Ramos (cell line): ENCODE data around the gene SMCO3.

Experiments used
- in situ Hi-C: fragments of 300-500 bp; cut with MboI; formaldehyde crosslinking; loops from one replicate; pipeline ENCODE4 v1.14.3; 2022; ENCODE audit warnings: low sequenced_read_pairs; ENCODE audit not compliant: unreplicated experiment

SMCO3 gene

DNA sequence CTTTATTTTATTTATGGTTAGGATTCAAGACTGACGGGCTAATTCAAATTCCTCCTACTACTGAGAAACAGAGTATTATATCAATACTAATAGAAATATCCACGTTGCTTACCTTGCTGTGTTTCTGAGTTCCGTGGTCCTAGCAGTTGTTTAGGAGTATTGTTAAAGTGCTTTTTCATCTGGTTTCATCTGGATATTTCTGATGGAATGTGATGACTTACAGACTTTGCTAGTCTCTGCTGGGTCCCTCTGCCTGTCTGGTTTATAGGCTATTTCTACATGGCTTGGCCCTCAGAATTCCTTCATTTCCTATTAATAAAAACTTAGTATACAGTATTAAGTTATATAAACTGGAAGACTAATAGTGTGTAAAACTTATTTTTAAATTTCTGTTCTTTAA, at the start of gene SMCO3:
Gene SMCO3, minus strand, starts transcription at position 169 of the 400 bp plus-strand sequence. CDS start 7,502 bp downstream, outside the sequence.
- in situ Hi-C loops: no loop called here

DNA sequence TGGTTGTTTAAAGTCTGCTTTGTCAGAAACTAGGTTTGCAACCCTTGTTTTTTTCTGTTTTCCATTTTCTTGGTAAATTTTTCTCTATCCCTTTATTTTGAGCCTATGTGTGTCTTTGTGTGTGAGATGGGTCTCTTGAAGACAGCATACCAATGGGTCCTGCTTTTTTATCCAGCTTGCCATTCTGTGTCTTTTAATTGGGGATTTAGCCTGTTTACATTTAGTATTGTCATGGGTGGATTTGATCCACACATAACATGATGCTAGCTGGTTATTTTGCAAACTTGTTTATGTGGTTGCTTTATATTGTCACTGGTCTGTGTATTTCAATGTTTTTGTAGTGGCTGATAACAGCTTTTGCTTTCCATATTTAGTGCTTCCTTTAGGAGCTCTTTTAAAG, 46.5 kb upstream of the SMCO3 start:
- in situ Hi-C loops: no loop called here

DNA sequence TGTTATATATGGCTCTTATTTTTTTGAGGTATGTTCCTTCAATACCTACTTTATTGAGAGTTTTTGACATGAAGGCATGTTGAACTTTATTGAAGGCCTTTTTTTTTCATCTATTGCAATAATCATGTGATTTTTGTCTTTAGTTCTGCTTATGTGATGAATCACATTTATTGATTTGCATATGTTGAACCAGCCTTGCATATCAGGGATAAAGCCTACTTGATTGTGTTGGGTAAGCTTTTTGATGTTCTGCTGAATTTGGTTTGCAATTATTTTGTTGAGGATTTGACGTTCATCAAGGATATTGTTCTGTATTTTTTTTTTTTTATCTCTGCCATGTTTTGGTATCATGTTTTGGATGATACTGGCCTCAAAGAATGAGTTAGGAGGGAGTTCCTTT, 44.5 kb upstream of the SMCO3 start:
- in situ Hi-C loops: no loop called here

DNA sequence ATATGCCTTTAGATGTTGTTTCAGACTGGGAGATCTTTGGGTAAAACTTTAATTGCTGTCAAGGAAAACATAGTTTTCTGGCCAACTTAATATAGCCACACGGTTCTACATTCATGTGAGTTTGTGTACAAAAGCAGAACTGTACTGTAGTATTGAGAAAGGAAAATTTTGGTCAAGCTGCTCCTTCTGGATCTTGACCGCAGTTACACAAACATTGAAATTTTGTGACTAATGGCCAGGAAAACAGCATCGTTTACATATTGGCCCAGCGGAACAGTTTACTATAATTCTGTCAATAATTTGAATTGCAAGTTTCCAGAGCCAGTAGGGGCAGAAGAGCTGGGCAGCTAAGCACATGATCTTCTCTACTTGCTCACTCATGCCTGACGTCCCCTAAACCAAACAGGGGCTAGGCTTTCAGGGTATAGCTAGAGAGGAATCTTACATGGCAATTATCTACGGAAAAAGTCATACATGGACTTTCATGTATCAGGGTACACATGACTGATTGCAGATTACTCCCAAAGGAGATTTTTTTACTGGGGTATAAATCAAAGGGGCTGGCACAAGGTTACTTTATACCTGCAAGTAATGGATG, 40.7 kb upstream of the SMCO3 start:
- in situ Hi-C loops: no loop called here

DNA sequence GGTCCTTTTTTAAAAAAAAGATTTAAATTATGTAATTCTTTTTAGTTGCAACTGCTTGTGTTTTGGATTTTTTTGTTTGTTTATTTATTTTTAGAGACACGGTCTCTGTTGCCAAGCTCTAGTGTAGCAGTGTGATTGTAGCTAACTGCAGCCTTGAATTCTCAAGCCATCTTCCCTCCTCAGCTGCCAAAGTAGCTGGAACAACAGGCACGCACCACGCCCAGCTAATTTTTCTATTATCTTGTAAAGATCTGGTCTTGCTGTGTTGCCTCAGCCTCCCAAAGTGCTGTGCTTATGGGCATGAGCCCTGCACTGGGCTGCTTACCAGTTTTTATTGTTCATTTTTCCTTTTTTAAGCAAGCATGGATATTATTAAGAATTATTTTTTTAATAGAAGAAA, 40.0 kb upstream of the SMCO3 start:
- in situ Hi-C loops: no loop called here

DNA sequence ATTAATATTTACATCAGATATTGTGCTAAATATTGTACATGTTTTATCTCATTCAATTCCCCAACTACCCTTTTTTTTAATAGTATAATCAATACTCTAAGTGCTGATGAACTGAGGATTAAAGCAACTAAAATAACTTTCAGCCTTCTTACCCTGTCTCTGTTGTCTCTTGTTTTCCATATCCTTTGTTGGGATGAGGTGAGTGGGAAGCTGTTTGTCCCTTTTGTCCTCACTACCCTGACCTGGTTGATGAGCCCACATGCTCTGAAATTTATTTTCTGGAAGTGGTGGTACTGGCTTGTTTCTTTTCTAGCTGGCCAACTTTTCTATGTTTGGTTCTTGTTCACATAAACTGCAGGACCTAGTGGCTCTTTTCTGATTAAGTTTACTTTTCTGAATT, 38.9 kb upstream of the SMCO3 start:
- in situ Hi-C loops: no loop called here

DNA sequence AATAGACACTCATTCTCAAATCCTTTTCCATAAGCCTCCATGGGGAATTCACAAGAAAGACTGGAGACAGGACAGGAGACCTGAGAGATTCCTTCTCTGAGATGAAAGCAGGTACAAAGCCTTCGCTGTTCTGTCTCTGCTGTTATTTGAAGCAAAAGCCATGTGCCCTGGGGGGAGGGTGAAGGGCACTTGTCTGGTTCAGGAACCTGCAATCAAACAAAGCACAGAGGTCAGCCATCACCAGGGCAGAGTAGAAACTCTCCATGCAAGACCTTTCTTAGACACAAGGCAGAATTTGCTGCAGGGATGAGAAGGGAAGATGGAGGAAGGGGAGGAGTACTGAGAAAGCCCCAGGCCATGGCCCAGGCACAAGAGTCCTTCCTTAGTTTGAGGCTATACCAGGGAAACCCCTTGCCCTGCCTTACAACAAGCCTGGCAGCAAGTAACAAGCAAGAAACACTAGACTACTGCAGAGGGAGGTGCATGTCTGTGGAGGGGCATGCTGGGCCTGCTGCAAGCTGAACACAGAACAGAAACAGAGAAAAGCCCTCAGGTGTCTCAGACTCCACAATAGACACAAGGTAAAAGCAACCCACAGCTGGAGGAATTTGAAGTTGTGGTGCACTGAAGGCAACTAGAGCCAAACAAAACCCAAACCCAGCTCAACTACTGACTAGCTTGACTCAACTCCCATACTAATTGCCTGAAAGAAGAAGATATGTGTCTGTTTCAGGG, 37.1 kb upstream of the SMCO3 start:
- in situ Hi-C loops: no loop called here

DNA sequence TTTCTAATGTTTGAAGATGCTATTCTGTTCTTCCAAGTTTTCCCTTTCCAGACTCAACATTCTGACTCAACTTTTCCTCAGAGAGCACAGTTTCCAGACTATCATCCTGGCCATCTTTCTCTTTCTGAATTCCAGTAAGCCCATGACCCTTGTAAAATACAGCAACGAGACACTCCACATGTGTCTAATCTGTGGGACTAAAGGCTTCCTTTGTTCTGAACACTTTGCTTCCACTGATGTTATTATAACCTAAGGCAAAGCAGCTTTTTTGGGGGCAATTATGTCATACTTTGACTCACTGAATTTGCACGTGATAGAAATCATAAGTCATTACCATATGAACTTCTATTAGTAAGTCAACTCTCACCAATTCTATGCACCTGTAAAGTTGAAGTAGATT, 35.7 kb upstream of the SMCO3 start:
- in situ Hi-C loops: loop anchor here (5.0 to 25.0 kb wide), 2 partner anchors 148 to 413 kb away; no protein-coding TSS in a partner anchor

DNA sequence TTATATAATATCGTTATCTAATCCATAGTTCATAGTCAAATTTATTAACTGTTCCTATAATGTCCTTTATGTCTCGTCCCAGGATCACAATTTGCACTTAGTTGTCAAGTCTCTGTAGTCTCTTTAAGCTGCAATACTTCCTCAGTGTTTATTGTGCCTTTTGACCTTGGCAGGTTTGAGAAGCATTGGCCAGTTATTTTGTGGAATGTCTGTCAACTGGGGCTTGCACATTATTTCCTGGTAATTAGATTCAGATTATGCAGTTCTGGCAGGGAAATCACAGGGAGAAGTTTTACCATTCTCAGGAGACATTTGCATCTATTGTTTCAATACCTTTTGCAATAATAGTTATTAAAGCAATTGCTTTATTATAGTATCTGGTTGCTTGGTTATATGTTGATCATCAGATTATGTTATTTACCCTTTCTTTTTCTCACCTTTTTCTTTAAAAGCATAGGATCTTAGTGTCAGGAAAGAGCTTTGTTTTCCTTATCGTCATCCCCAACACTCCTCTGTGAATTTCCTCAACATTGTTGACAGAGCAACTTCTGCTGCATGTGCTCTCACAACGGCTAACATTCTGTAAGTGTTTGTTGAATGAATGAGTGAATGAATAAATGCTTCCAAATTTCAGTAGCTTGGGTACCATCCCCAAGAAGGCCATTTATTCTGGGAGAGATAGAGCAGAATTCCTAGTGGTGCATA, 33.0 kb upstream of the SMCO3 start:
- in situ Hi-C loops: loop anchor here (5.0 to 25.0 kb wide), 2 partner anchors 150 to 415 kb away; no protein-coding TSS in a partner anchor

DNA sequence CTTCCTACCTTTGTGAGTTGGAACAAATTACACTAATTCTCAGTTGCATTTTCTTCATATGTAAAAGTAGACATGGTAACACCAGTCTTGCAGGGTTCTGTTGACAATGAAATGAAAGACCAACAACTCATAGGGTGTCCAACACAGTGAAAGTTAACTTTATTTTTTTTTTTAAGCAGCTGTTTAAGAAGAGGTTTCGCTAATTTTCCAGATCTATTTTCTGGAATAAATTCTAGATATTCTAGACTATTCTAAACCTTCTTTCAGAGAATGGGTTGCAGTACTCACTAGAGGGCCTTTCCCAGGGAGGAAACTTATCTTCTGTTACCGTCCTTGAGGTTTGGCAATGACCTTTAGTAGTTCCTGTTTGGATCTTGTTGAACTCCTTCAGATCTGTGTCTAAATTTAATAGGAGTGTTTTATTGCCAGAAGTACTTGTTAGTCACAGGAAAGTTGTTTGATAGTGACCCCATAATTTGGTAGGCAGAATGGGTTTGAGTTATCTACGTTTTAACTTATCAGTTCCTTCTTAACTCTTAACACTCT, 32.1 kb upstream of the SMCO3 start:
- in situ Hi-C loops: loop anchor here (5.0 to 25.0 kb wide), 2 partner anchors 151 to 416 kb away; no protein-coding TSS in a partner anchor

DNA sequence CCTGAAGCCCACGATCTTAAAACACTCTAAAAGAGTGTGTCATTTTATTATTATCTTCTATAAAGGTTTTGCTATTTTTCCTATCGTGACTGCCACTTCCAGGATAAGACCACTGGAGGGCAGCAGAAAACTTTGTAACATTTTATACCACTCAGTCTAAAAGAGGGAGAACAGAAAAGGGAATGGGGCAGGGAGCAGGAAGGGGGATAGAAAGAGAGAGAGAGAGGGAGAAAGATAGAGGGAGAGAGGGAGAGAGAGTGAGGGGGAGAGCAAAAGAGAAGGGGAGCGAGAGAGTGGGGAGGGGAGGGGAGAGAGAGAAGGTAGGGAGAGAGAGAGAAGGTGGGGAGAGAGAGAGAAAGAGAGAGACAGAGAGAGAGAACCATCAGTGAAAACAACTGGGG, 31.4 kb upstream of the SMCO3 start:
- in situ Hi-C loops: loop anchor here (5.0 to 25.0 kb wide), 2 partner anchors 152 to 417 kb away; no protein-coding TSS in a partner anchor

DNA sequence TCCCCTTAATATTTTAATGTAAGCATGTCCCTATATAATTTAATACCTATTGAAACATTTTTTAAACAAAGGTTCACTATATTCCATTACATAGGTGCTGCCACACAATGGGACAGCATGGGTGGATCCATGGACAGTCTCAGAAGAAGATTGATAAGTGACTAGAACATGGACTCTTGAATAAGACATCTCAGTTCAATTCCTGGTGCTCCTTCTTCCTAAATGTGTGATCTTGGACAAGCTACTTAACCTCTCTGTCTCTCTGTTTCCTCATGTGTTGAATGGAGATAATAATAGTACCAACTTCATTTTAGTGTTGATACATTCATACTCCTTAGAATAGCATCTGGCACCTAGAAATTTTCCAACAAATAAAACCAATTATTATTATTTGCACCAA, 30.4 kb upstream of the SMCO3 start:
- in situ Hi-C loops: loop anchor here (25.0 kb wide), 1 partner anchor 418 kb away; no protein-coding TSS in a partner anchor

DNA sequence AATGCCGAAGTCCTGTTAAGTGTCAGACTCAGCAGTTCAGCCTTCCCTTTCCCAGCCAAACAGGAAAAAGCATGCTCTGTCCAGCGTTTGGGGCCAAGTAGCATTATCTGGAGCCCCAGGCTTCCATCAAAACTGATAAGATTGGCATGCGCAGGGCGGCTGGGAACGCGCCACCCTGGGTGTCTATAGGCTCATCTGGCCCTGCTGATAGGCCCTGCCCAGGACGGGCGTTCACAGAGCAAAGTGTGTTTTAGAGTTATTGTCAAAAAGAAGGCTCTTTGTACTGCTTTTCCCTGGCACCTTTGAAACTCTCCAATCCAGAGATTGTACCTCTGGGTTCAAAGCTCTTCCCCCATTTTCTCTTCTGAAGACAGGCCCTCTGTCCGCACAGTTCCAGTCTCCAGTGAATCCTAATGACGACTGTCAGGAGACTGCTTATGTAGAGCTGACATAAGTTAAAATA, 29.5 kb upstream of the SMCO3 start, which contains the start of gene ART4:
Gene ART4, minus strand, starts transcription at position 102 of the 463 bp plus-strand sequence. CDS start 413 bp downstream, outside the sequence.
- in situ Hi-C loops: loop anchor here (25.0 kb wide), 1 partner anchor 419 kb away; no protein-coding TSS in a partner anchor

DNA sequence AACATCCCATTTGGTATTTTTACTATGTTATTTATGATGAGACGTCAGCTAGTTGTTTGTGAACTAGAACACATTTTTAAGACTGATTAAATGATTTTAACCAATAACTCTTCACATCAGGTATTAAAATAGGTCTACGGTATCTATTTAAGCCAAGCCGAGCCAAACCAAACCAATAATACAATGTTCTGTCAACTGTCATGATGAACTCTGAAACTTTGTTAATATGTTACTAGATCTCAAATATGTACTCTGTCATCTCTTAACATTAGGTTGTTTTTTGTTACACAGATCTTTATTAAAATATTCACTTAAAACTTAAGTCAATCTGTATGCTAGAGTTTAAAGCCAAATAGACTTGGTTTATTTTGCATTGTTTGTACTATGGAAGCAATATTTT, 28.3 kb upstream of the SMCO3 start:
- in situ Hi-C loops: loop anchor here (25.0 kb wide), 1 partner anchor 420 kb away; no protein-coding TSS in a partner anchor

DNA sequence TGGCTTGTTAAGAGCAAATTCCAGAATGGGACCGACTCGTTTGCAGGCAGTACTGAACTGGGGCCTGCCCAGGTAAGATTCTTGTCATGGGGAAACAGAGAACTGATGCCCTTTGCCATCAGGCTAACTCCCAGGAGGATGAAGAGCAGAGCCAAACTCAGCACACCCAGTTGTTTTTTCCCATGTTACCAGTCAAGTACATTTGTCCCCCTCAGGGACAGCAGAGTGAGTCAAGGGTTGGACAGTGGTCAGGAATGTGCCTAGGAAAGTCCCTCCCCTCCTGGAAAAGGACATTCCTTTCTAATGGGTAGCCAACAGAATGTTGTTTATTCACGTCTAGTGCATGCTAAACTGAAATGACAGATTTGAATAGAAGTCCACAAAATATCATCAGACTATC, 27.8 kb upstream of the SMCO3 start:
- in situ Hi-C loops: loop anchor here (25.0 kb wide), 1 partner anchor 421 kb away; no protein-coding TSS in a partner anchor

DNA sequence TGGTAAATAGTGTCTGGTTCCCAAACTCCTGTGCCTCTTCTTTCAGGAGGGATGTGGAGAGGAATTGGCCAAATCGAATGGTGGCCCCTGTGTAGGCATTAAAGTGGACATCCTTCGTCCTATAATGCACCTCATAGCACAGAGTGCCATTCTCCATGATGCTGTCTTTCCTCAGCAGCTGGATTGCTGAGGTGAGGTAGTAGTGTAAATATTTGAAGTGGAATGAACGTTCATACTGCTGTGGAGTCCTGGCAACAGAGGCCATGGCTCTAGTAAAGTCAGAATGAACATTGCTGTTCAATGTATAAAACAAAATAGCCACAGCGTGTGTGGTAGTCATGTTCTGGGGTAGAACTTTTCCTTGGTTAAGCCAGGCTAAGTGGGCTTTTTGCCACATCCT, 26.6 kb upstream of the SMCO3 start:
- in situ Hi-C loops: loop anchor here (25.0 kb wide), 1 partner anchor 422 kb away; no protein-coding TSS in a partner anchor

DNA sequence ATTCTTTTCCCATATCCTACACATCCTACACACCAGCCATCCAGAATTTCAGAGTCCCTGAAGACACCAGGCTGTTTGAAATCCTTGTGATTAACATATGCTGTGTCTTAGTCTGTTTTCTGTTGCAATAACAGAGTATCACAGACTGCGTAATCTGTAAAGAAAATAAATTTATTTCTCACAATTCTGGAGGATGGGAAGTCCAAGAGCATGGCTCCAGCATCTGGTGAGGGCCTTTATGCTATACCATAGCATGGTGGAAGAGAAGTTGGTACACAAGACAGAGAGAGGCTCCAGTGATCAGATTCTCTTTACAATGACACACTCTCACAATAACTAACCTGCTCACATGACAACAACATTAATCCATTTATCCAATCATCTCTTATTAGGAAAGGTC, 25.3 kb upstream of the SMCO3 start:
- in situ Hi-C loops: loop anchor here (25.0 kb wide), 1 partner anchor 423 kb away; no protein-coding TSS in a partner anchor

DNA sequence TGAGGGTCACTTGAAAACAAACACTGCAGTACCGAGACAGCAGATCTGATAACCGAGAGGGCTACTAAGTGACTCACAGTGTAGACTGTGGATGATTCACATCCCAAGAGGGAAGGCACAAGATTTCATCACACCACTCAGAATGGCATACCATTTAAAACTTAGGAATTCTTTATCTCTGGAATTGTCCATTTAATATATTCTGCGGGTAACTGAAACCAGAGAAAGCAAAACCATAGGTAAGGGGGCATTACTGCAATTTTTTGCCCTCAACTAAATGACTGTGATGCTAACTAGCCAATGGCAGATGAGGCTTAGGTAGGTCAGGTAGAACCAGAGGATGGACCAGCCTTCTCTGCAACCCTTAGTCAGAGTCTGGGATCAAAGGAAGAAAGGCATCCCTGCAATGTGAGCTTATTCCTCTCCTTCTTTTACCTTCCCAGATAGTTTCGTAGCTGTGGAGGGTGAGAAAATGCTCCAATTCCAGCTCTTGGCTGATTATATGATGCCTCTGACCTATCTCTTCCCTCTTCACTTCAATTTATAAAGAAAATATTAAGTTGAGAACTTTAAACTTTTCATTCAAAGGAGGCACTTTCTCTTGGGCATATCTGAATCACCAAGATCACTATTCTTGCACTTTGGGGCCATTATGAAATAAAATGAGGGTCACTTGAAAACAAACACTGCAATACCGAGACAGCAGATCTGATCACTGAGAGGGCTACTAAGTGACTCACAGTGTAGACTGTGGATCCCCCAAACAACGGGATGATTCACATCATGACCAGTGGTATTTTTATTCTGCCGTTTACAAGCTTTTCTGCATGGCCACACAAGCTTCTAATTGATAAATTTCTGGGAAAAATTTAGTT, 22.6 kb upstream of the SMCO3 start:
- in situ Hi-C loops: loop anchor here (25.0 kb wide), 1 partner anchor 426 kb away; no protein-coding TSS in a partner anchor

DNA sequence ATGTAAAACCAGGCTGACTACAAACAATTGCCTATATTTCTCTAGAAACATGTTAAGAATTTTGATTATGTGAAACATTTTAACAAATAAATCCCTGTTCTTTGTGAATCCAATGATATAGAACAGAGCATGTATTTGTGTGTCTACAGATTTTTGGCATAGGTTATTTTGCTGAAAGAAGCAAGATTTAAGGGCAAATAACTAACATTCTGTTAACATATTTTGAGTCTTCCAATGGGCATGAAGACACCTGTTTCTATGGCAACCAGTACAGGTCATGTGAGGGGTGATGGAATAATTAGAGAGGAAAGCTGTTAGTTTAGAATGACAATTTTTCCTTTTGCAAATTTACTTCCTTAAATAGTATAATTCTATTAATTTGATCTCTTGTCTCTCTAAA, 20.5 kb upstream of the SMCO3 start:
- in situ Hi-C loops: loop anchor here (25.0 kb wide), 1 partner anchor 428 kb away; no protein-coding TSS in a partner anchor
